NCI-H2107 (cell line): Measurements from ENCODE around the gene IL17A.

Experiments used
- DNase-seq: peaks from one replicate; lab custom pipeline; 2025; lab: John Stamatoyannopoulos, UW

Gene IL17A

GRCh38 chr6:52216932-52217575 is 30.9 kb downstream of the IL17A start:
- DNase-seq = no peak

- DNase-seq = no peak
Measured at GRCh38 chr6:52217761-52218160, 31.6 kb downstream of the IL17A start.

GRCh38 chr6:52221302-52221701 is 35.1 kb downstream of the IL17A start:
- no peak for DNase-seq

- DNase-seq = no peak
Measured at GRCh38 chr6:52227495-52227894, 41.3 kb downstream of the IL17A start.

- no peak for DNase-seq
Measured at GRCh38 chr6:52230685-52231084, 44.5 kb downstream of the IL17A start.

GRCh38 chr6:52231406-52232127 is 45.4 kb downstream of the IL17A start:
- no peak for DNase-seq

GRCh38 chr6:52233005-52233404 is 46.8 kb downstream of the IL17A start:
- no peak for DNase-seq

GRCh38 chr6:52233975-52234823 is 48.0 kb downstream of the IL17A start:
- no peak for DNase-seq
